Body of pancreas (tissue), 4 donors: ENCODE results near the gene TMEFF2.

Experiments used
- POLR2A ChIP-seq, 3 donors: fragments of 450-650 bp; IDR thresholded peaks; one replicate each; pipeline ENCODE4 v1.6.1; 2016; ENCODE audit warnings: antibody characterized with exemption in 3 of 3, mild to moderate bottlenecking in 2 of 3
- TF ChIP-seq, protein P1 (sequence below), 7 experiments: fragments of 450-650 bp in 4 of 7; fragments of 200-600 bp in 3 of 7; sonication (generic) in 3 of 7; IDR thresholded peaks; one replicate each; pipeline ENCODE4 v1.5.1; 2016 to 2019; ENCODE audit warnings: antibody characterized with exemption in 7 of 7

DNA sequence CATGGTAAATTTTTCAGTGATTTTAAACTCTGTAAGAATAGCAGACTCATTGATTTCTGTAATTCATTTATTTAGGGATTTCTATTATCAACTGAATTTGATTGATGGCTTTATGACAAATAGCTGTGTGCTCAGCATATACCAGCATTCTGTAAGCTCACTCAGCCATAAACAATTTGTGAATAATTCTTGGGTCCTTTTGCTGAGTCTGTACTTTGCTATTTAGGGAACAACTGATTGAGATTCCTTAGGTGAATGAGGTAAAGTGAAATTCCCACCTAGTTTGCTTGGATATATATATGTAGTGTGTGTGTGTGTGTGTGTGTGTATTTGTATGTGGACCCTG lies 271.1 kb downstream of the TMEFF2 start:
- TF ChIP-seq, protein P1, sequence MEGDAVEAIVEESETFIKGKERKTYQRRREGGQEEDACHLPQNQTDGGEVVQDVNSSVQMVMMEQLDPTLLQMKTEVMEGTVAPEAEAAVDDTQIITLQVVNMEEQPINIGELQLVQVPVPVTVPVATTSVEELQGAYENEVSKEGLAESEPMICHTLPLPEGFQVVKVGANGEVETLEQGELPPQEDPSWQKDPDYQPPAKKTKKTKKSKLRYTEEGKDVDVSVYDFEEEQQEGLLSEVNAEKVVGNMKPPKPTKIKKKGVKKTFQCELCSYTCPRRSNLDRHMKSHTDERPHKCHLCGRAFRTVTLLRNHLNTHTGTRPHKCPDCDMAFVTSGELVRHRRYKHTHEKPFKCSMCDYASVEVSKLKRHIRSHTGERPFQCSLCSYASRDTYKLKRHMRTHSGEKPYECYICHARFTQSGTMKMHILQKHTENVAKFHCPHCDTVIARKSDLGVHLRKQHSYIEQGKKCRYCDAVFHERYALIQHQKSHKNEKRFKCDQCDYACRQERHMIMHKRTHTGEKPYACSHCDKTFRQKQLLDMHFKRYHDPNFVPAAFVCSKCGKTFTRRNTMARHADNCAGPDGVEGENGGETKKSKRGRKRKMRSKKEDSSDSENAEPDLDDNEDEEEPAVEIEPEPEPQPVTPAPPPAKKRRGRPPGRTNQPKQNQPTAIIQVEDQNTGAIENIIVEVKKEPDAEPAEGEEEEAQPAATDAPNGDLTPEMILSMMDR (IDR thresholded peaks at IDR 0.05): no peak
- TF ChIP-seq POLR2A (IDR thresholded peaks at IDR 0.05): no peak
